Subcutaneous abdominal adipose tissue (tissue), 5 donors: ENCODE data around the gene ALPK3.

Source experiments
- H3K27ac ChIP-seq: one replicate; pipeline ENCODE4 v1.7.0; 2013; ENCODE audit warnings: low read depth, mild to moderate bottlenecking, inconsistent platforms, low read length, moderate library complexity
- H3K27me3 ChIP-seq, 5 donors: one replicate each; pipeline ENCODE4 v1.7.0; 2013; ENCODE audit warnings: low read length in 5 of 5, inconsistent platforms in 1 of 5; ENCODE audit not compliant: control insufficient read depth in 5 of 5, insufficient read depth in 4 of 5
- H3K36me3 ChIP-seq, 5 donors: one replicate each; pipeline ENCODE4 v1.7.0; 2013; ENCODE audit warnings: low read length in 5 of 5; ENCODE audit not compliant: control insufficient read depth in 5 of 5, insufficient read depth in 5 of 5
- H3K4me1 ChIP-seq, 5 donors: one replicate each; pipeline ENCODE4 v1.7.0; 2013; ENCODE audit warnings: low read length in 5 of 5, mild to moderate bottlenecking in 3 of 5, moderate library complexity in 1 of 5; ENCODE audit not compliant: control insufficient read depth in 5 of 5, insufficient read depth in 5 of 5
- H3K4me3 ChIP-seq, 5 donors: one replicate each; pipeline ENCODE4 v1.7.0; 2013; ENCODE audit warnings: low read length in 5 of 5, low read depth in 1 of 5
- H3K9ac ChIP-seq, 5 donors: one replicate each; pipeline ENCODE4 v1.7.0; 2013; ENCODE audit warnings: low read length in 5 of 5, mild to moderate bottlenecking in 4 of 5, moderate library complexity in 3 of 5
- H3K9me3 ChIP-seq, 5 donors: one replicate each; pipeline ENCODE4 v1.7.0; 2013; ENCODE audit warnings: low read length in 5 of 5; ENCODE audit not compliant: control insufficient read depth in 5 of 5
- donor health status: healthy.
- donor health status: healthy.
- donor health status: healthy.
- donor health status: healthy.
- donor health status: healthy.

ALPK3 gene

GRCh38 chr15:84878504-84878903 lies 61.3 kb downstream of the ALPK3 start:
- peaks cover 0 to 16% (median 0%) of the 10 kb centered on the region in 5 donors for H3K4me1 ChIP-seq
- no peak overlapping the region for H3K27ac ChIP-seq
- H3K4me3 ChIP-seq = no peak overlapping the region
- no peaks in the 10 kb centered on the region for H3K9me3 ChIP-seq
- no peaks in the 10 kb centered on the region for H3K36me3 ChIP-seq
- H3K9ac ChIP-seq = no peak overlapping the region
- H3K27me3 ChIP-seq = no peaks in the 10 kb centered on the region

- Histone ChIP-seq H3K4me1 (peaks cover 0 to 14% (median 0%) of the 10 kb centered on the region in 5 donors), H3K9me3 (no peaks in the 10 kb centered on the region), H3K9ac (no peak overlapping the region), H3K36me3 (no peaks in the 10 kb centered on the region), H3K27me3 (no peaks in the 10 kb centered on the region), H3K4me3 (no peak overlapping the region), H3K27ac (no peak overlapping the region)
These were observed 62.1 kb downstream of the ALPK3 start for GRCh38 chr15:84879088-84879780.

GRCh38 chr15:84880007-84880406 lies 62.9 kb downstream of the ALPK3 start:
- H3K9me3 ChIP-seq = no peaks in the 10 kb centered on the region
- H3K36me3 ChIP-seq = no peaks in the 10 kb centered on the region
- H3K4me3 ChIP-seq = no peak overlapping the region
- H3K9ac ChIP-seq = no peak overlapping the region
- H3K4me1 ChIP-seq = peaks cover 0 to 6% (median 0%) of the 10 kb centered on the region in 5 donors
- H3K27me3 ChIP-seq = no peaks in the 10 kb centered on the region
- H3K27ac ChIP-seq = no peak overlapping the region

GRCh38 chr15:84880822-84881519 lies 63.8 kb downstream of the ALPK3 start:
- H3K9me3 ChIP-seq = no peaks in the 10 kb centered on the region
- no peaks in the 10 kb centered on the region for H3K36me3 ChIP-seq
- no peak overlapping the region for H3K27ac ChIP-seq
- no peak overlapping the region for H3K4me3 ChIP-seq
- peaks cover 0 to 2% (median 0%) of the 10 kb centered on the region in 5 donors for H3K4me1 ChIP-seq
- H3K27me3 ChIP-seq = no peaks in the 10 kb centered on the region
- no peak overlapping the region for H3K9ac ChIP-seq

- H3K27me3 ChIP-seq = no peaks in the 10 kb centered on the region
- H3K9ac ChIP-seq = no peak overlapping the region
- H3K9me3 ChIP-seq = no peaks in the 10 kb centered on the region
- no peak overlapping the region for H3K27ac ChIP-seq
- H3K4me1 ChIP-seq = peaks cover 0 to 2% (median 0%) of the 10 kb centered on the region in 5 donors
- no peak overlapping the region for H3K4me3 ChIP-seq
- H3K36me3 ChIP-seq = no peaks in the 10 kb centered on the region
These were observed 64.3 kb downstream of the ALPK3 start for GRCh38 chr15:84881520-84881830.

GRCh38 chr15:84883466-84883865 lies 66.3 kb downstream of the ALPK3 start:
- H3K4me3 ChIP-seq = no peak overlapping the region
- H3K4me1 ChIP-seq = no peaks in the 10 kb centered on the region
- H3K27me3 ChIP-seq = no peaks in the 10 kb centered on the region
- H3K9ac ChIP-seq = no peak overlapping the region
- no peaks in the 10 kb centered on the region for H3K9me3 ChIP-seq
- H3K36me3 ChIP-seq = no peaks in the 10 kb centered on the region
- no peak overlapping the region for H3K27ac ChIP-seq

GRCh38 chr15:84883916-84884781 lies 67.0 kb downstream of the ALPK3 start, which contains the start of gene SLC28A1:
Gene SLC28A1 (plus strand): TSS chr15:84884662. CDS start chr15:84887761, 3,099 bp downstream.
- Histone ChIP-seq H3K9ac (no peak within 1 kb of the TSS), H3K36me3 (no peaks in the 10 kb centered on the region), H3K27ac (no peak within 1 kb of the TSS), H3K27me3 (no peaks in the 10 kb centered on the region), H3K4me1 (no peaks in the 10 kb centered on the region), H3K4me3 (no peak within 1 kb of the TSS), H3K9me3 (no peaks in the 10 kb centered on the region)

- Histone ChIP-seq H3K9ac (no peak overlapping the region), H3K4me1 (no peaks in the 10 kb centered on the region), H3K27ac (no peak overlapping the region), H3K36me3 (no peaks in the 10 kb centered on the region), H3K9me3 (no peaks in the 10 kb centered on the region), H3K4me3 (no peak overlapping the region), H3K27me3 (no peaks in the 10 kb centered on the region)
These were observed 68.6 kb downstream of the ALPK3 start for GRCh38 chr15:84885801-84886200.

- H3K27me3 ChIP-seq = no peaks in the 10 kb centered on the region
- no peak overlapping the region for H3K4me3 ChIP-seq
- no peaks in the 10 kb centered on the region for H3K9me3 ChIP-seq
- H3K4me1 ChIP-seq = no peaks in the 10 kb centered on the region
- H3K36me3 ChIP-seq = no peaks in the 10 kb centered on the region
- H3K27ac ChIP-seq = no peak overlapping the region
- H3K9ac ChIP-seq = no peak overlapping the region
These were observed 69.2 kb downstream of the ALPK3 start for GRCh38 chr15:84886211-84886983.
